ENCODE data around the gene MAD2L2. TPM values are rescaled to one million over a fixed set of nuclear protein-coding genes. Genes with fewer than 3 reads are reported as not detected.

MAD2L2 gene
- total RNA-seq, 1 experiment from 2014 or later = 283 TPM

DNA sequence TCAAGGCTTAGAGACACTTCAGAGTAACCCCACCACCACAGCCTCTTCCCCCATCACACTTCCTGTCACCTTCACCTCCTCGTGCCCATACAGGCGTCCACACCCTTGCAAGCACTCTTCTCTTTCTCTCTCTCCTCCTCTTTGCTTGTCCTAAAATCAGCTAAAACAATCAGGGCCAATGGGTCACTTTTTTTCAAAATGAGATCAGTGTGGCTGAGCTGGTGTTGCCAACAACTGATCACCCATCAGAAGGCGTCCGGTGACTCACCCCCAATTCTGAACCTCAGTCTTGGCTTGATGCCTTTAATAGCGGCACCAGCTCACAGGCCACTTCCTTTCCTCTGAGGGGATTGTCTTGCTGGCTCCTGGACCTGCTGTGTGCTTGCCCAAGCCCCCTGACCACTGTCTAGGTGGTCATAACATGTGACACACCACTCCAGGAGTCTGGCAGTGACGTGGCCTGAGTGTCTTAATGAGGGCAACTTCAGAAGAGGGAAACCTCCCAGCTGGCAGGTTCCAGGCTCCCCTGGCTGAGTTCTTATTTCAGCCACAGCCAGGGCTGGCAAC is 12.2 kb upstream of the MAD2L2 start:
- Mint-ChIP-seq H3K4me1 (peaks cover 55% of the 10 kb centered on the region), H3K27ac (0 out of 2 replicates have a peak overlapping the region, but pooled peaks have one; percentile 0), H3K27me3 (ENCODE audit: low read depth) (no peaks in the 10 kb centered on the region), H3K9me3 (no peaks in the 10 kb centered on the region), H3K36me3 (peaks cover 2% of the 10 kb centered on the region; the same call in 1 of the 2 replicates), H3K4me3 (peak overlapping the region; percentile 89)
- TF ChIP-seq KAT7 (CRISPR knock-in tag; IDR thresholded peaks at IDR 0.05; ENCODE audit: borderline replicate concordance) = no peak
- TF ChIP-seq TEAD4 (CRISPR knock-in tag; IDR thresholded peaks at IDR 0.05) = no peak
- POLR2A ChIA-PET = interaction anchor here (1.8 to 4.4 kb wide), 2 partner anchors 11 to 29 kb away, joined by 10 to 52 read pairs; partner anchors contain the start of genes FBXO6 and MAD2L2
- no peak for DNase-seq (ENCODE audit: low spot score)
- CTCF ChIA-PET = interaction anchor here (0.8 to 5.6 kb wide), 6 partner anchors 10 to 48 kb away, joined by 3 to 25 read pairs (median 14); partner anchors contain the start of gene FBXO6
- no peak for ATAC-seq

DNA sequence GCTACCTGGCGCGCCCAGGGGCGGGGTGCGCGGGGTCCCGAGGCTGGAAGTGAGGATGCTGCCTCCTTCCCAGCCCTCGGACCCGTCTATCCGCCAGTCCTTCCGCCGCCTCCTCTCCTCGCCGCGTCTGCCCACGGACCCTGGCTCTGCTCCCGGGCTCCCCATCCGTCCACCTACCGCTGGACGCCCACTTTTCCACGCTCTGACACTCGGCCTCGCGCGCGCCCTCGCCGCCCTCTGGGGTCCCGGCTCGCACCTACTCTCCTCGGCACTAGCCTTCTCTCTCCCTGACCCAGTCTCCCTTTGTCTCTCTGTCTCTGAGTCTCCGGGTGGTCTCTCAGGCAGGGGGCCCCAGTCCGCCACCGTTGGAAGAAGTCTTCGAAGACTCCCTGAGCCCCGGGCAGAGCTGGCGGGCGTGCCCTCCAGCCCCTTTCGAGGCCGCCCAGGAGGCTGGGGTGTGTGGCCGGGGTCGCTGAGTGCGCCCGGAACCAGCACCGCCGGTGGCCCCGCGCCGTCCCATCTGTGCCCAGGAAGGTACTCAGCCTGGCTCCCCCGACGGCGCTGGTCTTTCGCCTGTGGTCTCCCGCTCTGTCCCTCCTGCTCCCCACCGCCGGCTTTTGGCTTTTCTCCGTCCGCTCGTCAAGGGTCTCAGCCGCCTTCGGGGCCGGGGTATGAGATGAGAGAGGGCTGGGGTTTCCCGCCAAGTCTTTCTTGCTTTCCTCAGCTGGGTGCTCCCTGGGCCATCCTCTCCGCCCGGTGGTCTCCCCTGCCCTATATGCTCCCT is 11.2 kb upstream of the MAD2L2 start:
- Mint-ChIP-seq H3K36me3 (peaks cover 5% of the 10 kb centered on the region), H3K4me3 (peak overlapping the region; percentile 89), H3K27ac (peak overlapping the region; percentile 63; the same call in 1 of the 2 replicates), H3K9me3 (no peaks in the 10 kb centered on the region), H3K27me3 (ENCODE audit: low read depth) (no peaks in the 10 kb centered on the region), H3K4me1 (peaks cover 57% of the 10 kb centered on the region)
- ChIA-PET CTCF (interaction anchor here (0.8 to 5.6 kb wide), 10 partner anchors 9 to 93 kb away, joined by 3 to 25 read pairs (median 14); partner anchors contain the start of genes FBXO6 and MAD2L2), POLR2A (interaction anchor here (1.9 to 4.4 kb wide), 3 partner anchors 10 to 27 kb away, joined by 6 to 52 read pairs (median 27); partner anchors contain the start of genes FBXO6 and MAD2L2)
- peak; percentile 53 for DNase-seq (ENCODE audit: low spot score)
- ATAC-seq = peak; percentile 1
- TF ChIP-seq, protein P1, sequence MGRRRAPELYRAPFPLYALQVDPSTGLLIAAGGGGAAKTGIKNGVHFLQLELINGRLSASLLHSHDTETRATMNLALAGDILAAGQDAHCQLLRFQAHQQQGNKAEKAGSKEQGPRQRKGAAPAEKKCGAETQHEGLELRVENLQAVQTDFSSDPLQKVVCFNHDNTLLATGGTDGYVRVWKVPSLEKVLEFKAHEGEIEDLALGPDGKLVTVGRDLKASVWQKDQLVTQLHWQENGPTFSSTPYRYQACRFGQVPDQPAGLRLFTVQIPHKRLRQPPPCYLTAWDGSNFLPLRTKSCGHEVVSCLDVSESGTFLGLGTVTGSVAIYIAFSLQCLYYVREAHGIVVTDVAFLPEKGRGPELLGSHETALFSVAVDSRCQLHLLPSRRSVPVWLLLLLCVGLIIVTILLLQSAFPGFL (CRISPR knock-in tag; IDR thresholded peaks at IDR 0.05; ENCODE audit: borderline replicate concordance) = no peak
- TF ChIP-seq FOXP1 (CRISPR knock-in tag; IDR thresholded peaks at IDR 0.05; ENCODE audit: borderline replicate concordance) (0 out of 2 replicates have a peak, but pooled peaks have one; percentile 34), KAT7 (CRISPR knock-in tag; IDR thresholded peaks at IDR 0.05; ENCODE audit: borderline replicate concordance) (no peak), MXD4 (CRISPR knock-in tag; IDR thresholded peaks at IDR 0.05; ENCODE audit: borderline replicate concordance) (no peak), ZNF232 (CRISPR knock-in tag; IDR thresholded peaks at IDR 0.05) (no peak), ATF6 (CRISPR knock-in tag; IDR thresholded peaks at IDR 0.05) (no peak), RORB (CRISPR knock-in tag; IDR thresholded peaks at IDR 0.05) (no peak), MLX (CRISPR knock-in tag; IDR thresholded peaks at IDR 0.05) (no peak), ZNF396 (CRISPR knock-in tag; IDR thresholded peaks at IDR 0.05; ENCODE audit: borderline replicate concordance) (no peak), ETV6 (CRISPR knock-in tag; IDR thresholded peaks at IDR 0.05) (0 out of 2 replicates have a peak, but pooled peaks have one; percentile 32), CREB1 (CRISPR knock-in tag; IDR thresholded peaks at IDR 0.05) (0 out of 2 replicates have a peak, but pooled peaks have one; percentile 48)
- TF ChIP-seq, protein P2, sequence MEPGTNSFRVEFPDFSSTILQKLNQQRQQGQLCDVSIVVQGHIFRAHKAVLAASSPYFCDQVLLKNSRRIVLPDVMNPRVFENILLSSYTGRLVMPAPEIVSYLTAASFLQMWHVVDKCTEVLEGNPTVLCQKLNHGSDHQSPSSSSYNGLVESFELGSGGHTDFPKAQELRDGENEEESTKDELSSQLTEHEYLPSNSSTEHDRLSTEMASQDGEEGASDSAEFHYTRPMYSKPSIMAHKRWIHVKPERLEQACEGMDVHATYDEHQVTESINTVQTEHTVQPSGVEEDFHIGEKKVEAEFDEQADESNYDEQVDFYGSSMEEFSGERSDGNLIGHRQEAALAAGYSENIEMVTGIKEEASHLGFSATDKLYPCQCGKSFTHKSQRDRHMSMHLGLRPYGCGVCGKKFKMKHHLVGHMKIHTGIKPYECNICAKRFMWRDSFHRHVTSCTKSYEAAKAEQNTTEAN (CRISPR knock-in tag; IDR thresholded peaks at IDR 0.05) = peak; percentile 7; the same call in 1 of the 2 replicates
- TF ChIP-seq, protein P3, sequence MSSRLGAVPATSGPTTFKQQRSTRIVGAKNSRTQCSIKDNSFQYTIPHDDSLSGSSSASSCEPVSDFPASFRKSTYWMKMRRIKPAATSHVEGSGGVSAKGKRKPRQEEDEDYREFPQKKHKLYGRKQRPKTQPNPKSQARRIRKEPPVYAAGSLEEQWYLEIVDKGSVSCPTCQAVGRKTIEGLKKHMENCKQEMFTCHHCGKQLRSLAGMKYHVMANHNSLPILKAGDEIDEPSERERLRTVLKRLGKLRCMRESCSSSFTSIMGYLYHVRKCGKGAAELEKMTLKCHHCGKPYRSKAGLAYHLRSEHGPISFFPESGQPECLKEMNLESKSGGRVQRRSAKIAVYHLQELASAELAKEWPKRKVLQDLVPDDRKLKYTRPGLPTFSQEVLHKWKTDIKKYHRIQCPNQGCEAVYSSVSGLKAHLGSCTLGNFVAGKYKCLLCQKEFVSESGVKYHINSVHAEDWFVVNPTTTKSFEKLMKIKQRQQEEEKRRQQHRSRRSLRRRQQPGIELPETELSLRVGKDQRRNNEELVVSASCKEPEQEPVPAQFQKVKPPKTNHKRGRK (CRISPR knock-in tag; IDR thresholded peaks at IDR 0.05; ENCODE audit: borderline replicate concordance) = no peak
- TF ChIP-seq, protein P4, sequence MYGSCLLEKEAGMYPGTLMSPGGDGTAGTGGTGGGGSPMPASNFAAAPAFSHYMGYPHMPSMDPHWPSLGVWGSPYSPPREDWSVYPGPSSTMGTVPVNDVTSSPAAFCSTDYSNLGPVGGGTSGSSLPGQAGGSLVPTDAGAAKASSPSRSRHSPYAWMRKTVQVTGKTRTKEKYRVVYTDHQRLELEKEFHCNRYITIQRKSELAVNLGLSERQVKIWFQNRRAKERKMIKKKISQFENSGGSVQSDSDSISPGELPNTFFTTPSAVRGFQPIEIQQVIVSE (CRISPR knock-in tag; IDR thresholded peaks at IDR 0.05; ENCODE audit: borderline replicate concordance) = no peak
- TF ChIP-seq, protein P5, sequence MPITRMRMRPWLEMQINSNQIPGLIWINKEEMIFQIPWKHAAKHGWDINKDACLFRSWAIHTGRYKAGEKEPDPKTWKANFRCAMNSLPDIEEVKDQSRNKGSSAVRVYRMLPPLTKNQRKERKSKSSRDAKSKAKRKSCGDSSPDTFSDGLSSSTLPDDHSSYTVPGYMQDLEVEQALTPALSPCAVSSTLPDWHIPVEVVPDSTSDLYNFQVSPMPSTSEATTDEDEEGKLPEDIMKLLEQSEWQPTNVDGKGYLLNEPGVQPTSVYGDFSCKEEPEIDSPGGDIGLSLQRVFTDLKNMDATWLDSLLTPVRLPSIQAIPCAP (CRISPR knock-in tag; IDR thresholded peaks at IDR 0.05) = 0 out of 2 replicates have a peak, but pooled peaks have one; percentile 40
- TF ChIP-seq, protein P6, sequence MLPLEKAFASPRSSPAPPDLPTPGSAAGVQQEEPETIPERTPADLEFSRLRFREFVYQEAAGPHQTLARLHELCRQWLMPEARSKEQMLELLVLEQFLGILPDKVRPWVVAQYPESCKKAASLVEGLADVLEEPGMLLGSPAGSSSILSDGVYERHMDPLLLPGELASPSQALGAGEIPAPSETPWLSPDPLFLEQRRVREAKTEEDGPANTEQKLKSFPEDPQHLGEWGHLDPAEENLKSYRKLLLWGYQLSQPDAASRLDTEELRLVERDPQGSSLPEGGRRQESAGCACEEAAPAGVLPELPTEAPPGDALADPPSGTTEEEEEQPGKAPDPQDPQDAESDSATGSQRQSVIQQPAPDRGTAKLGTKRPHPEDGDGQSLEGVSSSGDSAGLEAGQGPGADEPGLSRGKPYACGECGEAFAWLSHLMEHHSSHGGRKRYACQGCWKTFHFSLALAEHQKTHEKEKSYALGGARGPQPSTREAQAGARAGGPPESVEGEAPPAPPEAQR (CRISPR knock-in tag; IDR thresholded peaks at IDR 0.05) = no peak
- TF ChIP-seq, protein P7, sequence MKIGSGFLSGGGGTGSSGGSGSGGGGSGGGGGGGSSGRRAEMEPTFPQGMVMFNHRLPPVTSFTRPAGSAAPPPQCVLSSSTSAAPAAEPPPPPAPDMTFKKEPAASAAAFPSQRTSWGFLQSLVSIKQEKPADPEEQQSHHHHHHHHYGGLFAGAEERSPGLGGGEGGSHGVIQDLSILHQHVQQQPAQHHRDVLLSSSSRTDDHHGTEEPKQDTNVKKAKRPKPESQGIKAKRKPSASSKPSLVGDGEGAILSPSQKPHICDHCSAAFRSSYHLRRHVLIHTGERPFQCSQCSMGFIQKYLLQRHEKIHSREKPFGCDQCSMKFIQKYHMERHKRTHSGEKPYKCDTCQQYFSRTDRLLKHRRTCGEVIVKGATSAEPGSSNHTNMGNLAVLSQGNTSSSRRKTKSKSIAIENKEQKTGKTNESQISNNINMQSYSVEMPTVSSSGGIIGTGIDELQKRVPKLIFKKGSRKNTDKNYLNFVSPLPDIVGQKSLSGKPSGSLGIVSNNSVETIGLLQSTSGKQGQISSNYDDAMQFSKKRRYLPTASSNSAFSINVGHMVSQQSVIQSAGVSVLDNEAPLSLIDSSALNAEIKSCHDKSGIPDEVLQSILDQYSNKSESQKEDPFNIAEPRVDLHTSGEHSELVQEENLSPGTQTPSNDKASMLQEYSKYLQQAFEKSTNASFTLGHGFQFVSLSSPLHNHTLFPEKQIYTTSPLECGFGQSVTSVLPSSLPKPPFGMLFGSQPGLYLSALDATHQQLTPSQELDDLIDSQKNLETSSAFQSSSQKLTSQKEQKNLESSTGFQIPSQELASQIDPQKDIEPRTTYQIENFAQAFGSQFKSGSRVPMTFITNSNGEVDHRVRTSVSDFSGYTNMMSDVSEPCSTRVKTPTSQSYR (CRISPR knock-in tag; IDR thresholded peaks at IDR 0.05) = no peak
